RWPE1 (cell line): Measurements from ENCODE around the gene ZCCHC14.

Experiments
- CTCF ChIA-PET: fragments of 350-600 bp; sonication (Branson Sonifier 250); formaldehyde crosslinking; extraction: SDS; loops from one replicate; lab custom pipeline; 2021; lab: Yijun Ruan, JAX
- POLR2A ChIA-PET: fragments of 400-600 bp; formaldehyde crosslinking; extraction: SDS; loops from one replicate; lab custom pipeline; 2020; ENCODE audit warnings: antibody characterized with exemption; ENCODE audit not compliant: low non-redundant PET; lab: Yijun Ruan, JAX
- DNase-seq: peaks from one replicate; pipeline ENCODE4 v3.0.0; 2012; ENCODE audit warnings: low spot score
- H3K27ac ChIP-seq: fragments of 450-650 bp; 2 replicates; pipeline ENCODE4 v1.5.1; 2017
- CTCF ChIP-seq: fragments of 450-650 bp; conservative IDR thresholded peaks from 2 replicates; pipeline ENCODE4 v1.5.1; 2017; ENCODE audit warnings: low read depth, mild to moderate bottlenecking

ZCCHC14 gene

GRCh38 chr16:87465879-87466278 lies 26.9 kb downstream of the ZCCHC14 start:
- TF ChIP-seq CTCF = no peak
- ChIA-PET CTCF (no interaction called here), POLR2A (no interaction called here)
- DNase-seq = no peak
- H3K27ac ChIP-seq = peak overlapping the region; percentile 94

GRCh38 chr16:87465306-87465705 lies 27.5 kb downstream of the ZCCHC14 start:
- DNase-seq = peak; percentile 85
- CTCF ChIA-PET = interaction anchor here (1.2 kb wide), 1 partner anchor 171 kb away, joined by 5 read pairs; no protein-coding TSS in a partner anchor
- H3K27ac ChIP-seq = peak overlapping the region; percentile 94
- TF ChIP-seq CTCF = no peak
- POLR2A ChIA-PET = no interaction called here

- ChIA-PET CTCF (interaction anchor here (1.2 to 2.1 kb wide), 2 partner anchors 171 to 172 kb away, joined by 5 read pairs; no protein-coding TSS in a partner anchor), POLR2A (interaction anchor here (0.6 kb wide), 1 partner anchor 18 kb away, joined by 3 read pairs; no protein-coding TSS in a partner anchor)
- TF ChIP-seq CTCF = no peak
- peak overlapping the region; percentile 94 for H3K27ac ChIP-seq
- peak; percentile 57 for DNase-seq
Measured at GRCh38 chr16:87464691-87465300, 28.0 kb downstream of the ZCCHC14 start.

- peak overlapping the region; percentile 94 for H3K27ac ChIP-seq
- no peak for DNase-seq
- POLR2A ChIA-PET = interaction anchor here (0.6 kb wide), 1 partner anchor 17 kb away, joined by 3 read pairs; no protein-coding TSS in a partner anchor
- CTCF ChIA-PET = interaction anchor here (1.2 to 2.1 kb wide), 2 partner anchors 171 to 172 kb away, joined by 5 read pairs; no protein-coding TSS in a partner anchor
- TF ChIP-seq CTCF = no peak
Measured at GRCh38 chr16:87463722-87464690, 28.8 kb downstream of the ZCCHC14 start.

GRCh38 chr16:87461466-87461991 lies 31.3 kb downstream of the ZCCHC14 start:
- ChIA-PET CTCF (interaction anchor here (0.6 to 1.2 kb wide), 7 partner anchors 11 to 175 kb away, joined by 3 to 9 read pairs (median 4); no protein-coding TSS in a partner anchor), POLR2A (no interaction called here)
- peak; percentile 93 for DNase-seq
- H3K27ac ChIP-seq = peak overlapping the region; percentile 72
- peak; percentile 57 for TF ChIP-seq CTCF

GRCh38 chr16:87460936-87461335 lies 31.9 kb downstream of the ZCCHC14 start:
- ChIA-PET POLR2A (no interaction called here), CTCF (interaction anchor here (0.6 to 1.2 kb wide), 4 partner anchors 10 to 107 kb away, joined by 3 to 6 read pairs (median 4); no protein-coding TSS in a partner anchor)
- DNase-seq = no peak
- peak overlapping the region; percentile 72 for H3K27ac ChIP-seq
- TF ChIP-seq CTCF = no peak
